ENCODE measurements around the gene S100A4.

The S100A4 gene

DNA sequence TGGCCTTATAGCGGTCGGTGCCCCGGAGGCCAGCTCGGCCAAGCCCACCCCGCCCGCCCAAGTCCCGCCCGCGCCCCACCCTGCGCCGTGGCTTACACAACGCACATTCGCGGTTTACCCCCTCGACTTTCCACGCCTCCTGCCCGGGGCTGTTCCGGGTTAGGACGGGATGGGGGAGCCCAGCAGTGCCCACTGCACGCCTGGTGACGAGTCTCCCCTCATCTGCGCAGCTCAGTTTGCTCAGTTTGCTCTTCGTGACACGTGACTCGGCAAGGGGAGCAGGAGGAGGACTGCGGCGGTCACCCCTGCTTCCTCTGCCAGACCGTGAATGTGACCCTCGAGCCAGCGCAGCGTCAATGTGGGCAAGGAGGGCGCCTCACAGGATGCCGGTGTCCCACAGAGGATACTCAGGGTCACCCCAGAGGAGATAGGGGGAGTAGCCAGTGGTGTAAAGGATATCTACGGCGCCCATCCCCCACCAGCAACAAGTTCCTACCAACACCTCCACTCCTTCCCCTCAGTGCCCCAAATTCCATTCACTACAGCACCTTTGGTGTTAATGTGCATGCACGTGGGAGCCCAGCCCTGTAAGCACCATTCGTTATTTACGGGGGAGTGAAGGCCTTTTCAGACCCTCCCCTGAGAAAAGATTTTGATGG, 9.5 kb downstream of the S100A4 start:
- in situ Hi-C loops (cut with MboI; ENCODE audit: low sequenced_read_pairs) = loop anchor here (25.0 kb wide), 1 partner anchor 451 kb away; the partner anchor contains the start of genes JTB, RAB13 and RPS27

DNA sequence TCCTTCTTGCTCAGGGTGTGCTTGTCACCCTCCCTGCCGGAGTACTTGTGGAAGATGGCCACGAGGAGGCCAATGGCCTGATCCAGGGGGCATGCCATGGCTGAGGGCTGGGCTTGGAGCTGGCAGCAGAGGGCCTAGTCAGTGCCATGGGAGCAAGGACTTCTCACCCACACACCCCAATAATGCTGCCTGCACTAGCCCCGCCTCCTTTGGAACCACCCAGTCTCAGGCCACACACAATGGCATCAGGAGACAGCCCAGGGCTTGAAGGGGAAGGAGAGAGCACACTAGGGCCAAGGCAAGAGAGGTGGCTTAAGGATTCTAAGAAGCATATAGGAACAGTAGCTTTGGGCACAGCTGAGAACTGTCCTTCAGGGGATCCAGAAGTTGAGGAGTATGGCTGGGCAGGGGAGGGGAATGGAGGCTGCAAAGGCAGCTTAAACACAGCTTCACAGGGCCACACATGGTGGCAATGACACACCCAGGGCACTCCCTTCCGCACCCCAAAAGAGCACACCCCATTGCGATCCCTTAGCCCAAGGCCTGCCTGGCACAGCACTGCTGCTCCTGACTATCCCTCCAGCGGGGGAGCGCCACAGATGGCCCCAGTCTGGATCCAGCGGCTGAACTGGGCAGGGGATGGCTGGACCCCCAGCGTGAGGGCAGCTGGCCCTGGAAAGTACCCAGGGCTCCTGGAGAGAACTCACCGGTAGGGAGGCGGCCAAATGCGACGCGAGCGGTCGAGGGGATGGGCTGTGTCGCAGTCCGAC, 10.2 kb downstream of the S100A4 start, which contains the start of gene S100A6:
TSS of gene S100A6 (minus strand) at position 750 of the 770 bp plus-strand sequence. CDS start at position 98, 652 bp downstream.
- in situ Hi-C loops (cut with MboI; ENCODE audit: low sequenced_read_pairs) = loop anchor here (25.0 kb wide), 1 partner anchor 452 kb away; the partner anchor contains the start of genes JTB, RAB13 and RPS27

DNA sequence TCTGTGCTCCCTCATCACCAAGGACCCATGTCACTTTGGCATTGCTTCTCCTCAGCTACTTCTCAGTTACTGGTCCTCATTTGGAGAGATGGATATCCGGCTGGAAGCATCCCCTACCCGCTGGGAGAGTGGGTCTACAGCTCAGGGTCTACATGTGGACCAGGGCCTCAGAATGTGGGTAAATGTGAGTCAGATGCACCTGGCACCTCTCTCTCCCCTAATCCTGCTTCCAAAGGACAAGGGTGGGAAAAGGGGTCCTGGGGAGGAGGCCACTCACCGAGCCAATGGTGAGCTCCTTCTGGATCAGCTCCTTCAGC, 10.7 kb downstream of the S100A4 start:
- in situ Hi-C loops (cut with MboI; ENCODE audit: low sequenced_read_pairs) = loop anchor here (25.0 kb wide), 1 partner anchor 452 kb away; the partner anchor contains the start of genes JTB, RAB13 and RPS27

DNA sequence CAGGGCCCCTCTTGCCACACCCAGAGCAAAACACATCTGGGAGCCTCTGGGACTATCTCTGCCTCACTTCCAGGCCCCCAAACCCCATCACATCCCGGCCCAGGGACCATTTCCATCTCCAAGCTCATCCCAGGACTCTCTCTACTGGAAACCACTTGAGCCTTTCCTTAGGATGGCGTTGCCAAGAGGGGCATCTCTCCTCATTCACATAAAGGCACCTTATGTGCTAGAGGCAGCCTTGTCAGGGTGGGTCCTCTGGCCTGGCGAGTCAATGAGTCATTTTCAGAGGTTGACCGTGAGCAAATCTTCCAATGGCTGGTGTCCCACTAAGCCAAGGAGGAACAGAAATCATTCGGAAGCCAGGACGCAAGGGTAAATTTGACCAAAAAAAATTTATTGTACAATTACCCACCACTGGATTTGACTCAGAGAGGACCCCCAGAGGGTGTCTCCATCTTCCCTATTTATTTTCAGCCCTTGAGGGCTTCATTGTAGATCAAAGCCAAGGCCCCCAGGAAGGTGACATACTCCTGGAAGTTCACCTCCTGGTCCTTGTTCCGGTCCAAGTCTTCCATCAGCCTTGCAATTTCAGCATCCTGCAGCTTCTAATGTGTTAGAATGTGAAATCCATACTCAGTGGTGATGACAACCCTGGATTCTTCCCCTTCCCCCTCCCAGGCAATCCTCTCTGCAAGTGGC, 11.2 kb downstream of the S100A4 start:
- in situ Hi-C loops (cut with MboI; ENCODE audit: low sequenced_read_pairs) = loop anchor here (25.0 kb wide), 1 partner anchor 453 kb away; the partner anchor contains the start of genes JTB, RAB13 and RPS27

DNA sequence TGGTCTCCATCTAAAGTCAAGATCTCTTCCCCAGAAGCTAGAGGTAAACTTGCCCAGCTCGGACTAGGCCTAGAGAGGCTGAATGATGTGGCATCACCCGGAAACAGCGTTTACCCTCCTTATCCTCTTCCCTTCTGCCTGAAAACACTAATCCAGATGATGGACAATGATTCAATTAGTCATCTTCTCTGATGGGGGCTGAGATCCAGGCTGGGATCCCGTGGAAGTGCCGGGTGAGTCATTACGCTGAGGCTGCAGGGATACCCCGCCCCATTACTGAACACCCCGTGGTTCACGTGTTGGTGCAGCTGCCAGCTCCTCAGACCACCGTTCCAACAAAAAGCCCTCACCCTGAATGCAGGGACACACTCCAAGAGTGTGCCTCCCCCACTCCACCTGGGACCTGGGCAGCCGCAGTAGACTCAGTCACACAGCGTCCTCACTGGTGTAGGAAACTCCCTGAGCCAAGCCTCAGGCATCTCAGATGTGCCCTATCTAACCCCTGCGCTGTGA, 11.9 kb downstream of the S100A4 start:
- in situ Hi-C loops (cut with MboI; ENCODE audit: low sequenced_read_pairs) = loop anchor here (25.0 kb wide), 1 partner anchor 454 kb away; the partner anchor contains the start of genes JTB, RAB13 and RPS27

DNA sequence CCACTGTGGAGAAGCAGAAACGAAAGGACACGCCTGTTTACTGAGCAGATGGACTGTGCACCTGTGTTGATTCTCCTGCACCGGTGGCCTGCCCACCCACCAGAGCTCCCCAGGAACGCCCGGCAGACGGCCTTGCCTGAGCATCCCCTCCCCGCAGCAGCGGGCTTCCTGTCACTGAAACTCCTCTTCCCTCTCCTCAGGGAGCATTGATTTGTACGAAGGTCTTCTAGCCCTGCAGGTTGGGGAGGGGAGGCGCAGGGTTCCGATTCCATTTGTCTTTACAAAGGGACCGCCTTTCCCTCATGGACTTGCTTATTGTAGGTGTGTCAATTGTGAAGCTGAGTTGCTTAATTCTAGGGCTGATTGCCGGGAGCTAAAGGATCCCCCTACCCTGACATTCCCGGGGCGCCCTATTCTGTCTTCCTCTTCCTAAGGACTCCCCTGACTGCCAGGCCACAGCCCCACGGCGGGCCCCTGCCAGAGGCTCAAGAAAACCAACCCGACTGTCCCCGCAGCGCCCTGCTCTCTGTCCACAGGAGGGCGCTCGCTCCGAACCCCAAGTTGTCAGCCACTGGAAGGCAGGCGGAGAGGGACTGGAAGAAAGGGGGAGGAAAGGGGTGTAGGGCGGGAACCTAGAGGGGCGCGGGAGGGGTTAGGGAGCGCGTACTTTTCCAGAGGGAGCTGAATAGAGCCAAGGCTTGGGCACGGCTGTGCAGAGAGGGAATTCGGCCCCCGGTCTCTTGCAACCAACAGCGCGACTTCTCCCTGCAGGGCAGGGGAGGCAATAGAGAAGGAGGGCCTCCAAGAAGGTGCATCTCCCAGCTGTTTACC, 12.6 kb downstream of the S100A4 start:
- in situ Hi-C loops (cut with MboI; ENCODE audit: low sequenced_read_pairs) = loop anchor here (25.0 kb wide), 1 partner anchor 454 kb away; the partner anchor contains the start of genes JTB, RAB13 and RPS27

DNA sequence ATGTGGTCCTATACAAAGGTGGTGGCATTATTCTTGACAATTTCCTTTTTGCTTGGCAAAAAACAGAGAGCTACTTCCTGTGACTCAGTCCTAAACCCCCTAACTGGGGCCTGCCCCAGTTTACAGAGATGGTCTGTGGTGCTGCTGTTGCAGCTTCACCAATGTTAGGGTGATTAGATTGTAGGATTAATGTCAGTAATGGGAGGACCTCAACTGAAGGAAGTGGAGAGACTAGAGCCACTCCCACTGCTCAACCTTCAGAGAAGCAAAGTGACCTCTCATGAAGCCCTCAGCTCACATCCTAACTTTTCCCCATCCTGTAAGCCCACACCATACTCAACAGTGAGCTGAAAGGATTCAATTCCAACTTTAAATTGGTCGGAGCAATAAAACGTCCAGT, 13.4 kb downstream of the S100A4 start:
- in situ Hi-C loops (cut with MboI; ENCODE audit: low sequenced_read_pairs) = loop anchor here (25.0 kb wide), 1 partner anchor 455 kb away; the partner anchor contains the start of genes JTB, RAB13 and RPS27

DNA sequence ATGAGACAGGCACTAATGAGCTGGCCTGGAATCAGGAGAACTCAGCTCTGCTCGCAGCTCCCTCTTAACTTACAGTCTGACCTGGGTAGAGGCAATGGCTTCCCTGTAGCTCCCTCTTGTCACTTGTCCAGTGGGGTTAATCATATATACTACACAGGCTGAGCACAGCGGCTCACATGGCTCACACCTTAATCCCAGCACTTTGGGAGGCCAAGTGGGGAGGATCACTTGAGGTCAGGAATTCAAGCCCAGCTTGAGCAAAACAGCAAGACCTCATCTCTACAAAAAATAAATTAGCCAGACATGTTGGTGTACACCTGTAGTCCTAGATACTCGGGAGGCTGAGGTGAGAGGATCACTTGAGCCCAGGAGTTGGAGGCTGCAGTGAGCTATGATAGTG, 14.0 kb downstream of the S100A4 start:
- in situ Hi-C loops (cut with MboI; ENCODE audit: low sequenced_read_pairs) = loop anchor here (25.0 kb wide), 1 partner anchor 456 kb away; the partner anchor contains the start of genes JTB, RAB13 and RPS27

DNA sequence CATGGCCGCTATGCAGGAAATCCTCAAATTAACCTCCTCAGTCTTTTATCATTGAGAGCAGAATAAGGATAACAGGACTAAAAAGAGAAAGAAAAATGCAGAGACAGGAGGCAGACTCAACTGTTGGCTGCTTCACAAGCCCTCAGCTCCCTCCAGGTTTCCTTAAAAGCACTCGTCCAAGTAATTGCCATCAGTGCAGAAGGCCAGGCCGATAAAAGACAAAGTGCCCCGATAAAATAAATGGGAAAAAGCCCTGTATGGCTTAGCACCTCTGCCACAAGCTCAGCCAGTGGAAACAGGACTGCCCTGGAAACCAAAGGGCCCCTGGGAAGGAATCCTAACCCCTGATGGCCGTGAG, 17.9 kb downstream of the S100A4 start:
- in situ Hi-C loops (cut with MboI; ENCODE audit: low sequenced_read_pairs) = loop anchor here (25.0 kb wide), 1 partner anchor 460 kb away; the partner anchor contains the start of genes JTB, RAB13 and RPS27

DNA sequence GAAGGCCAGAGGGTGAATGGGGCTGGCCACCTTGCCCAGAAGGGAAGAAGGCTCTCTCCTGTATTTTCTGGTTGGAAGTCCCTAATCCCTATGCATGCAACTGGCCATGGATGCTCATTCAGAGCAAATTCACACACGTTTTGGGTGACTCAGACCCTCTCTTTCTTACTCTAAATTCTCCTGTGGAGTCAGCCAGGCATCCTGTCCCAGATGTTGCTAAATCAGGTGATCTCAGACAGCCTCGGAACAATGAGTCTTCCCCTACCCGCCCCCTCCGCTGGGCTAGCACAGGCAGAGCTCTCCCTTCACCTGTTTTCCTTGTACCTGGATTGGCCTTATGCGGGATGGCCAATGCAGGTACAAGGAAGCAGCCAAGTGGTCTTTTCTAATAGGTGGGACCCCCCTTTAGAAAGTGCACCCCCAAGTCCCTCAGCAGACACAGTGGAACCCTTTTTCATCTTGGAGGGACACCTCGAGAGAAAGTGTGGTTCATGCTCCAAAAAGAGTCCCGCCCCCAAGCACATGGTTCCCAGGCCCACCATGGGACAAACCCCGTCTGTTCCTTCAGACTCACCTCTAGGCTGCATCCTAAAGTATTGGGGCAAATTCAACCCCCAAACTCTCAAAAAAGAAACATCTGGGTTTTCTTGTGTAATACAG, 18.5 kb downstream of the S100A4 start:
- in situ Hi-C loops (cut with MboI; ENCODE audit: low sequenced_read_pairs) = loop anchor here (25.0 kb wide), 1 partner anchor 460 kb away; the partner anchor contains the start of genes JTB, RAB13 and RPS27

DNA sequence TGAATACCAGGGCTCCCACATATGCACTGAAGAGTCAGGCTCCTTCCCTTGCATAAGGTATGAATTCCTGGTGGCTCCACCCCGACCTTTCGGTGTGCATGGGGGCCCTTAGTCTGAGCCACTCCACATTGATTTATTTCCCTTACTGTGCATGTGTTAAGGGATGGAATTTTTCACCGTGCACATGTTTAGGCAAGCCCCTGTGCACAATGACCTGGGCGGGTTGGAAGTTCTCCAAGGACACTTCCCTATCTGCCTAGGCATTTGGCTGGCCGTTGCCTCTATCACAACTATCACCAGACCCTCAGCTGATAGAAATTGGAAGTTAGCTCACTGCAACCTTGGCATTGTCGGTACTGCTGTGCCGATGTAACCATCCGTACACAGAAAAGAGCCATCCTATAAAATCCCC, 19.5 kb downstream of the S100A4 start:
- in situ Hi-C loops (cut with MboI; ENCODE audit: low sequenced_read_pairs) = loop anchor here (25.0 kb wide), 1 partner anchor 461 kb away; the partner anchor contains the start of genes JTB, RAB13 and RPS27

DNA sequence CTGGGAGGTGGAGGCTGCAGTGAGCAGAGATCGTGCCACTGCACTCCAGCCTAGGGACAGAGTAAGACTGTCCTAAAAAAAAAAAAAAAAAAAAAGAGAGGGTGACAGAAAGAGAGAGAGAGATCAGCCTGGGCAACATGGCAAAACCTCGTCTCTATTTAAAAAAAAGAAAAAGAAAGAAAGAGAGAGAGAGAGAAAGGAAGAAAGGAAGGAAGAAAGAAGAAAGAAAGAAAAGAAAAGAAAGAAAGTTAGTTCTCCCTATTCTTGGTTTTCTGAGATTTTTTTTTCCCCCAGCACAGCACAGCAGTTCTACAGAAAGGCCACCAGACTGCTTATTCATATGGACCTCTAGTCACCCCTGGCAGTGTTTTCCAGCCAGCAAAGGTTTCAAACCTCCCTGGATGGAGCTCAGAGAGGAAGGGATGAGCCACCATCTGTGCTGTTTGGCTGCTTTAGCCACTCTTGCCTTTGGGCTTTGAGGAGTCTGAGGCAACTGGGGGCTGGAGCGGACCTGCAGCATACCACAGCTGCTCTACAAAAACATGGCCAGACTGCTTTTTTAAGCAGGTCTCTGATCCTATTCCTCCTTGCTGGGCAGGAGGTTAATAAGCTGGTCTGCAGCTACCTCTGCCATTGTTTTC, 20.4 kb downstream of the S100A4 start:
- in situ Hi-C loops (cut with MboI; ENCODE audit: low sequenced_read_pairs) = loop anchor here (25.0 kb wide), 1 partner anchor 462 kb away; the partner anchor contains the start of genes JTB, RAB13 and RPS27

DNA sequence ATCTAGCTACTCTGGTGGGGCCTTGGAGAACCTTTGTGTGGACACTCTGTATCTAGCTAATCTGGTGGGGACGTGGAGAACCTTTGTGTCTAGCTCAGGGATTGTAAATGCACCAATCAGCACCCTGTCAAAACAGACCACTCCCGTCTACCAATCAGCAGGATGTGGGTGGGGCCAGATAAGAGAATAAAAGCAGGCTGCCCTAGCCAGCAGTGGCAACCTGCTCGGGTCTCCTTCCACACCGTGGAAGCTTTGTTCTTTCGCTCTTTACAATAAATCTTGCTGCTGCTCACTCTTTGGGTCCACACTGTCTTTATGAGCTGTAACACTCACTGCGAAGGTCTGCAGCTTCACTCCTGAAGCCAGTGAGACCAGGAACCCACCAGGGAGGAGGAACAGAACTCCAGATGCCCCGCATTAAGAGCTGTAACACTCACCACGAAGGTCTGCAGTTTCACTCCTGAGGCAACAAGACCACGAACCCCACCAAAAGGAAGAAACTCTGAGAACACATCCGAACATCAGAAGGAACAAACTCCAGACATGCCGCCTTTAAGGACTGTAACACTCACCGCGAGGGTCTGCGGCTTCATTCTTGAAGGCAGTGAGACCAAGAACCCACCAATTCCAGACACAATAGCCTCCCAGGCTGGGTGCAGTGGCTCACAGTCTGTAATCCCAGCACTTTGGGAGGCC, 23.1 kb downstream of the S100A4 start:
- in situ Hi-C loops (cut with MboI; ENCODE audit: low sequenced_read_pairs) = loop anchor here (25.0 kb wide), 1 partner anchor 215 kb away; the partner anchor contains the start of gene INTS3

DNA sequence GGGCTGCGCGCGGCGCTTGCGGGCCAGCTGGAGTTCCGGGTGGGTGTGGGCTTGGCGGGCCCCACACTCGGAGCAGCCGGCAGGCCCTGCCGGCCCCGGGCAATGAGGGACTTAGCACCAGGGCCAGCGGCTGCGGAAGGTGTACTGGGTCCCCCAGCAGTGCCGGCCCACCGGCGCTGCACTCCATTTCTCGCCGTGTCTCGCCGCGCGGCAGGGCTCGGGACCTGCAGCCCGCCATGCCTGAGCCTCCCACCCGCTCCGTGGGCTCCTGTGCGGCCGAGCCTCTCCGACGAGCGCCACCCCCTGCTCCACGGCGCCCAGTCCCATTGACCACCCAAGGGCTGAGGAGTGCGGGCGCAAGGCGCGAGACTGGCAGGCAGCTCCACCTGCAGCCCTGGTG, 23.8 kb downstream of the S100A4 start:
- in situ Hi-C loops (cut with MboI; ENCODE audit: low sequenced_read_pairs) = loop anchor here (25.0 kb wide), 1 partner anchor 215 kb away; the partner anchor contains the start of gene INTS3

DNA sequence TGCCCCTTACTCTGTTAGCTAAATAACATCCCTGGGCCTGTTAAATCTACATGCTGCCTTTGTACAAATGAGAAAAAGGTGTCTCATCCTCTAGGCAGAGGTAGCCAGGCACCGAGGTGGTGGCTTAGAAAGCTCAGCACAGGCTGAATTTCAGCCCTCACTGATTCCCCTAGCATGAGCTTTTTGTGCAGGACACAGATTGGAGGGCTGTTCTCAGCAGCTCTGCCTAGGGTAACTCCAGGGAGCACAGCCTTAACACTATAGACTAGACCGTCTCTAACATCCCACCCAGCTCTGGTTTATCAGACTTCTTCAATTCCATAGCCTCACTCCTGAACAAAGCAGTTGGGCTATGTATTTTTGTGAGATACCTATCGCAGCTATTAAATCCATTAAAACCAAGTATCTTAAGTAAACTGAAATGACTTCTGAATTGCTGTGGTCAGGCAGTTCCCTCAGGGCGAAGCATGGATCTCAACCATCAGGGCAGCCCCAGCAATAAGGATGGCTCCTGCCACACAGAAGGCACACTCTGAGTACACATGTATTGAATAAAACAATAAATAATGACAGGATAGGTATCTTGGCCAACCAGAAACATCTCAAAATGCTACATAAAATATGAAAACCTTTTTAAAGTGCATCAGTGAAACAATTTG, 24.7 kb downstream of the S100A4 start:
- in situ Hi-C loops (cut with MboI; ENCODE audit: low sequenced_read_pairs) = loop anchor here (25.0 kb wide), 1 partner anchor 216 kb away; the partner anchor contains the start of gene INTS3

DNA sequence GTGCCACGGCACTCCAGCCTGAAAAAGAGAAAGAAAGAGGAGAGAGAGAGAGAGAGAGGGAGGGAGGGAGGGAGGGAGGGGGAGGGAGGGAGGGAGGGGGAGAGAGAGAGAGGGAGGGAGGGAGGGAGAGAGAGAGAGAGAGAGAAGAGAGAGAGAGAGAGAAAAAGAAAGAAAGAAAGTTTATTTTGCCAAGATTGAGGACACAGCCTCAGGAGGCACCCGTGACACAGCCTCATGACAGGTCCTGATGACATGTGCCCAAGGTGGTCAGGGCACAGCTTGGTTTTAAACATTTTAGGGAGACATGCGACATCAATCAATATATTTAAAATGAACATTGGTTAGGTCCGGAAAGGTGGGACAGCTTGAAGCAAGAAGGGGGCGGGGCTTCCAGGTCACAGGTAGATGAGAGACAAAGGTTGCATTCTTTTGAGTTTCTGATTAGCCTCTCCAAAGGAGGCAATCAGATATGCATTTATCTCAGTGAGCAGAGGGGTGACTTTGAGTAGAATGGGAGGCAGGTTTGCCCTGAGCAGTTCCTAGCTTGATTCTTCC, 25.4 kb downstream of the S100A4 start:
- in situ Hi-C loops (cut with MboI; ENCODE audit: low sequenced_read_pairs) = loop anchor here (25.0 kb wide), 1 partner anchor 217 kb away; the partner anchor contains the start of gene INTS3

DNA sequence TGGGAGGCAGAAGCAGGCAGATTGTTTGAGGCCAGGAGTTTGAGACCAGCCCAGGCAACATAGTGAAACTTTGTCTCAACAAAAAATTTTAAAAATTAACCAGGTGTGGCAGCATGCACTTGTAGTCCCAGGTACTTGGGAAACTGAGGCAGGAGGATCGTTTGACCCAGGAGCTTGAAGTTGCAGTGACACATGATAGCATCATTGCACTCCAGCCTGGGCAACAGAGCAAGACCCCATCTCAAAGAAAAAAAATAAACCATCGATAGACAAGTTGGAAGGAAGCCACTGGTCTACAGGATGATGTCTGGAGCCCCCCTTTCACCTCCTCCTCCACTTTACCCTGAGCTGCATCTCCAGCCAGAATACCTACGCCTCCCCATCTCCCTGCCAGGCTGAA, 26.4 kb downstream of the S100A4 start:
- in situ Hi-C loops (cut with MboI; ENCODE audit: low sequenced_read_pairs) = loop anchor here (25.0 kb wide), 1 partner anchor 218 kb away; the partner anchor contains the start of gene INTS3

Measured in HL-60/S4 treated with phorbol 12-myristate 13-acetate at 8.2 ng/mL for 4 days and 3 days (cell line).